DLD1 (cell line): ENCODE results near the gene MAP3K4.
"Not testable (repeated sequence)": the region's sequence is repeated elsewhere in the genome, so short reads cannot be mapped to it uniquely, and the experiment has no call there.

Experiments
- in situ Hi-C: cut with HindIII; loops from 2 replicates; pipeline ENCODE4 v1.10.0; 2017; ENCODE audit warnings: low sequenced_read_pairs

The MAP3K4 gene

DNA sequence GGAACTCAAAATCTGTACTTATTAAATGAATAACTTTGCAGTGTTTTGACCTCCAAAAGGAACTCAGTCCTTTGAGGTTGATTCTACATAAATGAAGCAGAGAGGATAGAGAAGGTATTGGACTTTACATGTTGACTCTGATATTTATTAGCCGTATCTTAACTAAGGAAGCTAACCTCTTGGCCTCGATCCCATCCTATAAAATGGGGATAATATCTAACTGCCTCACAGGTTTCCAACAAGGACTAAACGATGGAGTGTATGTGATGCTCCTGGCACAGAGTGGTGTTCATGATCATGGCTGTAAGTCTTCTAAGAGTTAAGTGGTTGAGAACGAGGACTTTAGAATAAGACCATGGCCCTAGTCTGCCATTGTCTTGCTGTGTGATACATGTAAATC lies 24.2 kb upstream of the MAP3K4 start:
- in situ Hi-C loops, result no loop called here

GRCh38 chr6:160967833-160968232 lies 23.7 kb upstream of the MAP3K4 start:
- in situ Hi-C loops, result no loop called here

DNA sequence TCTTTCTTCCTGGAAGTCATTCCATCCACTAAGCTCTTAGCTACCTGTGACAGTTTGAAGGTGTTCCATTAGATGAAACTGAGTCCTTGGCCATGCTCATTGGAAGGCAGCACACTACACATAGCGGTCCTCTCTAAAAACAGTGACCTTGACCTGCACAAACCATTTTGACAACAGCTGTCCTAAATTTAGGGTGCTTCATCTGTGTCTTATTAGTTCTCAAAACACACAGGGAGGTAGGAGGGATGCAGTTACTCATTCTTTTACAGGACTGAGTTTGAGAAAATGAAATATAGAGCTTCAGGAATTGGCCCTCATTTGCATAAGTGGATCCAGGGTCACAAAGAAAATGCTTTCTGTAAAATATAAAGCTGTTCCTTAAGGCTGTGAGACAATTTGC lies 20.4 kb upstream of the MAP3K4 start:
- in situ Hi-C loops, result loop anchor here (5.0 kb wide), 1 partner anchor 41 kb away; no protein-coding TSS in a partner anchor

DNA sequence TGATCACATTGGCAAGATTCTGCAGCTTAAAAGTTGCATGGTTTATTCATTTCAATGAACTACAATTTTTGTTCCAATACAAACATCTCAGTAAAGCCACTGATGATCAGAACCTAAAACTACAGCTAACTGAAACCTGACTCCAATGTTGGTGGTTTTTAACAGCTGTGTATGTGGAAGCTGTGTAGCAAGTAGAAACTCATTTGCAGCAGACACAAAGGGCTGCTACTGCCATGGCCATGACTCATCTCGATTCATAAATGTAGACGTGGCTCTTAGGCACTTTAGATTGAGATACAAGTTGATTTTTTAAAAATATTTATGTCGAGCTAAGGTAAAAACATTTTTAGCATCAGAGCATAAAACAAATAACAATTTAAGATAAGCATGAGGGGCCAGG lies 19.5 kb upstream of the MAP3K4 start:
- in situ Hi-C loops, result loop anchor here (5.0 kb wide), 1 partner anchor 40 kb away; no protein-coding TSS in a partner anchor

DNA sequence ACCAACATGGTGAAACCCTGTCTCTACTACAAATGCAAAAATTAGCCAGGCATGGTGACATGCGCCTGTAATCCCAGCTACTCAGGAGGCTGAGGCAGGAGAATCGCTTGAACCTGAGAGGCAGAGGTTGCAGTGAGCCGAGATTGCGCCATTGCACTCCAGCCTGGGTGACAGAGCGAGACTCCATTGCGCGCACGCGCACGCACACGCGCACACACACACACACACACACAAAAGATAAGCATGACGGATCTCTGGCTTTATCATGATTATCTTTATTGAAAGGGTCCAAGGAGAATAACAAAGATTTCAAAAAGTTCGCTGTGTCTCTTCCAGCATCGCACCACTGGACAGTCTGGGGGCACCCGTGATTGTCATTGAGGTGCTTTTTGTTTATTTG lies 19.0 kb upstream of the MAP3K4 start:
- in situ Hi-C loops, result loop anchor here (5.0 kb wide), 1 partner anchor 40 kb away; no protein-coding TSS in a partner anchor

DNA sequence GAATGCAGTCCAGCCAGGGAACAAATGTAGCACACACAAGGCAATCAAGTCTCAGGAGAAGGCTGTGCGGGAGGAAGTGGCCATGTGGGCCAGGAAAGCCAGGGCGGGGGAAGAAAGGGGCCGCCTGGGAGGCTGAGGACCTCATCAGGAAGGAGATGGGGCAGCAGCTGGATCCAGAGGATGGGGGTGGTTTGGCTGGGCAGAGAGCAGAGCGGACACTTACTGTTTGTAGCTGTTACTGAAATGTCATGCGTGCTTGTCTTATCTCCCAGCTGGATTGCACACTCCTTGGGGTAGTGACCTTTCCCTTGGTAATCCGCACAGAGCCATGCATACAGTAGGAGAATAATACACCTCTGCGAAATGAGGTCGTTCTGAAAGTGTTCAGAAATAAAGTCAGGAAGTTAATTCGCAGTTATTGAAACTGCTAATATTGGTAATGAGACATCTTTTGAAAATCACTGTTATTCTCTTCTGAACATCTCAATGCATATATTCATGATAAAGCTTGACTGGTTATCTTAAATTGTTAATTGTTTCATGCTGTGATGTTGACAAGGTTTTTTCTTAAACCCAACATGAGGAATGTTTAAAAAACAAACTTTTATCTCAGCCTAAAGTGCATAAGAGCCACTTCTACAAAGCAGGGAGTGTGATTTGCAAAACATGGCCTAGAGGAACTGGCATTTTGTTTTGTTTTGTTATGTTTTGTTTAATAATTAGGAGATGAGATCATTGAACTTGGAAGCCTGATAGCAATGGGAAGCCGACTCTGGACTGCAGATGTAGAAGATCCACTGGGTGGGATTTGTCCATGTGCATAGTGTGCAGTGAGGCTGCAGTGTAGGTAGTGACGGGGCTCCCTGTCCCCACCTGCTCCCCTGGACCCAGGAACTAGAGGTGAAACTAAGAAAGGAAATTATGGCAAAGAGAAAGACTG lies 18.0 kb upstream of the MAP3K4 start:
- in situ Hi-C loops, result loop anchor here (5.0 kb wide), 1 partner anchor 39 kb away; no protein-coding TSS in a partner anchor

GRCh38 chr6:160974304-160974771 lies 17.2 kb upstream of the MAP3K4 start:
- in situ Hi-C loops, result loop anchor here (5.0 kb wide), 1 partner anchor 38 kb away; no protein-coding TSS in a partner anchor

GRCh38 chr6:160975162-160975561 lies 16.4 kb upstream of the MAP3K4 start:
- in situ Hi-C loops, result no loop called here

GRCh38 chr6:160975961-160976360 lies 15.6 kb upstream of the MAP3K4 start:
- in situ Hi-C loops, result not testable (repeated sequence)

GRCh38 chr6:160978141-160978901 lies 13.2 kb upstream of the MAP3K4 start:
- in situ Hi-C loops, result no loop called here

DNA sequence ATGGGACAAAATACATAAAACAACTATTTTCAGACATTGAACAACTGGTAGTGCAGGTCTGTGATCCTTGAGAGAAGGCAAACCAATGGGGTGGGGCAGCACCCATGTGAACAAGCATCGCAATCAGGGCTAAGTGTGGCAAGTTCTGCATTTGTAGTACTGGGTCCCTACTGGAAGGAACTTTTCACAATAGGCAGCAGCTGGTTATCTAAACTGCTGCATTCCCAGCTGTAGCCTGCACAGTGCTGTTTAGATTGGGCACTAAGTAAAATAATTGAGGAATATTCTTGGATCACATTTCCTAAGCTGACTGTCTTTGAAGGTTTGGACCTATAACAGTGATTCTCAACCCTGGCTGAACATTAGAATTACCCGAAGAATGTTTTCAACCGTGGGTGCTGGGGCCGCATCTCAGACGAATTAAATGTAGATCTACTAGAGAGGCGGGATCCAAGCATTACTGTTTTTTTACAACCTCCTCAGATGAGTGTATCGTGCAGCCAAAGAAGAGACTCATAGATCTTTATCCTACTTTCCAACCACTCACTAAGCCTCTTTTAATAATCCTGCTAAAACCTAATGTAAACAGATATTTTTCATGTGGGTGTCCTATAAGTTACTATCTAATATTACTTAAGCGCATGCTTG lies 12.4 kb upstream of the MAP3K4 start:
- in situ Hi-C loops, result no loop called here

DNA sequence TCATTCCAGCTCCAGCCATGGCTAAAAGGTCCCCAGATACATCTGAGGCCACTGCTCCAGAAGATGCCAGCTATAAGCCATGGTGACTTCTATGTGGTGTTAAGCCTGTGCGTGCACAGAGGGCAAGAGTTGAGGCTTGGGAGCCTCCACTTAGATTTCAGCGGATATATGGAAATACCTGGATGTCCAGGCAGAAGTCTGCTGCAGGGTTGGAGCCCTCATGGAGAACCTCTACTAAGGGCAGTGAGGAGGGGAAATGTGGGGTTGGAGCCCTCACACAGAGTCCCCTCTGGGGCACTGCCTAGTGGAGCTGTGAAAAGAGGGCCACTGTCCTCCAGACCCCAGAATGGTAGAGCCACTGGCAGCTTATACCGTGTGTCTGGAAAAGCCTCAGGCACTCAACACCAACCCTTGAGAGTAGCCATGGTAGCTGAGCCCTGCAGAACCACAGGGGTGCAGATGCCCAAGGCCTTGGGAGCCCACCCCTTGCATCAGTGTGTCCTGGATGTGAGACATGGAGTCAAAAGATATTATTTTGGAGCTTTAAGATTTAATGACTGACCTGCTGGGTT lies 8.1 kb upstream of the MAP3K4 start:
- in situ Hi-C loops, result not testable (repeated sequence)

- in situ Hi-C loops, result no loop called here
Measured at GRCh38 chr6:160986851-160987250, 4.7 kb upstream of the MAP3K4 start.

GRCh38 chr6:160987265-160987664 lies 4.3 kb upstream of the MAP3K4 start:
- in situ Hi-C loops, result no loop called here

- in situ Hi-C loops, result no loop called here
Measured at GRCh38 chr6:160990847-160991405, 643 bp upstream of the MAP3K4 start.

- in situ Hi-C loops, result no loop called here
Measured at GRCh38 chr6:160992061-160992979, 751 bp downstream of the MAP3K4 start.

GRCh38 chr6:160992980-160993314 lies 1.4 kb downstream of the MAP3K4 start:
- in situ Hi-C loops, result no loop called here

- in situ Hi-C loops, result no loop called here
Measured at GRCh38 chr6:160995271-160995670, 3.7 kb downstream of the MAP3K4 start.

DNA sequence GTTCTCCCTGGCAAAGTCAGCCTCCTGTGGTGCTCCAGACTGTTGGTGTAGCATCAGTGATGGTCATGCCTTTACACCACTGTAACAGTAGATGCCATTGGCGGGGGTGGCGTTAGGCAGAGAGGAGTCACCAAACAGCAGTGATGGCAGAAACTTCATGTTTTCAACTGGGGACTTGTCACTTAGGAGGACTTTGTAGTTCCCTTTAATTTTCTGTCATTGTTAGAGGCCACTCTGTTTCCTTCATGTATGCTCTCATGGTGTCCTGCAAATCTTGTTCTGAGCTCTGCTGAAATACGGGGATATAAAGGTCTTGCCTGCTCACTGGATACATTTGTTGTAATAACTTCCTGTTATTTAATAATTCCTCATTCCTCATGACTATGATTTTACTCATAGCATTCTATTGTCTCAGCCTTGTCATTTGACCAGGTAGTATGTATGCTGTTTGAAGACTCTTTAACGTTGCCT lies 4.6 kb downstream of the MAP3K4 start:
- in situ Hi-C loops, result no loop called here
